ENCODE measurements around the gene LHX6. TPM values are rescaled to one million over a fixed set of nuclear protein-coding genes. Genes with fewer than 3 reads are reported as not detected.

The LHX6 gene
- total RNA-seq, 2 experiments from 2014 or later = not detected

DNA sequence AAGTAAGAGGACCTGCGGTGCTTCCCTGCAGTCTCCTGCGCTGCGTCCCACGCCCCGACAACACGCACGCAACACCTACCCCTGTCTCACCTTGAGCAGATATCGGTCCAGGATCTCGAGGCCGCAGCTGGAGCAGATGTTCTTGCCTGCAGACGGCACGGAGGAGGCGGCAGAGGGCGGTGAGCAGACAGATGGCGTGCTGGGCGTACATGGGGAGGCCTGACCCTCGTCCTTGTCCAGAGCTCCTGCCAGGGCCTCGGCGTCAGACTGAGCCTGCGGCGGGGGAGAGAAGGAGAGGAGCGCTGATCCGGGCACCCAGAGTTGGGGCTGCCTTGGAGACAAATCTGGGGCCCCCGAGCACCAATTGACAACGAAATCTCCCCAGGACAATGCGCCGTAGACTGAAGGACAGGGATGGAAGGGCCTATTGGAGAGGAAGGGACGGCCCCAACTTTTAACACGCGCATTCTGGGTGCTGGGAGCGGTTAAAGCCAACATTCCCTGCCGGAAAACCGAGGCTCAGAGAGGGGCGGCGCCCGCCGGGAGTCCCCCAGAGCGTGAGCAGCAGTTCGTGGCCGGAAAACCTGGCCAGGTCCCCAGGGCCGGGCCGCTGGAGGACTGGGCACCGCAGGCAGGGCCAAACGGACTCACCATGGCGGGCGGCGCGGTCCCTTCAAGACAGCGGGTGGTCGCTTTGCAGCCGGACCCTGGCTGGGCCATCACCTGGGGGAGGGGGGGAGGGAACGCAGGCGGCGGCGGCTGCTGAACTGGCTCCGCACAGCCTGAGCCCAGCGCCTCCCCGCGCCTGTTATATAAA, 1.8 kb downstream of the LHX6 start:
- DNase-seq = no peak
- Mint-ChIP-seq H3K27me3 (peaks cover 44% of the 10 kb centered on the region), H3K4me1 (peaks cover 6% of the 10 kb centered on the region), H3K4me3 (no peak overlapping the region), H3K9me3 (no peaks in the 10 kb centered on the region), H3K27ac (no peak overlapping the region), H3K36me3 (no peaks in the 10 kb centered on the region)
- no peak for ATAC-seq (ENCODE audit: low read depth)
- POLR2A ChIA-PET = interaction anchor here (0.6 kb wide), 1 partner anchor 20 kb away, joined by 6 read pairs; no protein-coding TSS in a partner anchor

DNA sequence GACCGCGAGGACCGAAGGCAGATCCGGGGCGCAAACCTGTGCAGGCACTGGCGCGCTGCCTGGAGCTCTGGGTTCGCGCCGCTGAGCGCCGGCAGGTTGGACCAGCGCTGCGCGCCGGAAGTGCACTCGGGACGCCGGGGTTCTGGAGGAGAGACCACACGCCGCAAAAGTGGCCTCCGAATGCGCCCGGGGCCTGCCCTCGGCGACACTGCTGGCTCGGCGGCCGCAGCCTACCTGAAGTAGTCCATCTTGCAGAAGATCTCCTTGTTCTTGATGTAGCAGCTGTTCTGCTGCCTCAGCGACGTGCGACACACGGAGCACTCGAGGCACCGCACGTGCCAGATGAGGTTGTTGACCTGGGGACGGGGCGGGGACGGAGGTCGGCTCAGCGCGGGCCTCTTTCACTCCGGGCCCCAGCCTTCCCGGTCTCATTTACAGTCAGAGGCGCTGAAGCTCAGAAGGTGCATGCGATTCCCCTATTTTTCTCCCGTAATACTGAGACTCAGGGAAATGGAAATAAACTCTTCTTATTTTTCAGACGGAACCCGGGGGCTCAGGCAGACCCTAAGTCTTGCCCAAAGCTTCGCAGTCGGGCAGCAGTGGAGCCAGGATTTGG, 2.5 kb downstream of the LHX6 start:
- POLR2A ChIA-PET = interaction anchor here (0.6 kb wide), 1 partner anchor 21 kb away, joined by 6 read pairs; no protein-coding TSS in a partner anchor
- H3K4me1 Mint-ChIP-seq = peaks cover 6% of the 10 kb centered on the region
- H3K4me3 Mint-ChIP-seq = no peak overlapping the region
- H3K36me3 Mint-ChIP-seq = no peaks in the 10 kb centered on the region
- H3K9me3 Mint-ChIP-seq = no peaks in the 10 kb centered on the region
- no peak for ATAC-seq (ENCODE audit: low read depth)
- no peak overlapping the region for H3K27ac Mint-ChIP-seq
- H3K27me3 Mint-ChIP-seq = peaks cover 51% of the 10 kb centered on the region
- DNase-seq = no peak

DNA sequence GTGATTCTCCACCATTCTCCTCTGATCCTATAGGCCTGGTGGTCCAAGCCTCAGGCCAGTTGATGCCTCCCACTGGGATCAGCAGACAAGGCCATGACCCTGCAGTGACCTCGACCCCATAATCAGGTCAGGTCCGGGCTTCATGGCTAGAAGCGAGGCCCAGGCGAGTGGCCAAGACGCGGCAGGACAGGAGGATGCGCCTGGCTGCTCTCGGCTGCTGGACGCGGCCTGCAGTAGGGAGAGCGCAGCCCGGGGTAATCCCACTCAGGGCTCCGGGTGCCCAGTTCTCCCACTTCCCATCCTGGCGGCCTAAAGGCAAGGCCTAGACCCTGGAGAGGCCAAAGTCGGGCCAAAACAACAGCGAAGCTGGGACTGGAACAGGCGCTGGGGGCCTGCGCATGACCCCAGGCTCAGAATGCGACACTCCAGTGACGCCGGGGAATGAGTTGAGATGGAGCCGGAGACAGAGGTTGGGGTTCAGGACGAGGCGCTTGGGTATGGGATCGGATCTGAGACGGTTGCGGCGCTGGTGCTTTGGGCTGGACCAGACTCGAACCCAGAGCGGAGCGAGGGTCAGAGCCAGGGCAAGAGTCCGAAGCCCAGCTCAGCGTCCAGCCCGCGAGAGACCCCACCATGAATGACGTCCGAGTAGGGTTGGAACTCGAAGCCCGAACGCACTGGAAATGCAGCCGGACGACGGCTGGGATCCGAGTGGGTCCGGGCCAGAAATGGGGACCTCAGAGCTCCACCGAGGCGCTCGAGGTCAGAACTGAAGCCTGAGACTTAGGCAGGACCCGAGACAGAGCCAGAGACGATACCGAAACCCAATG, 3.2 kb downstream of the LHX6 start:
- POLR2A ChIA-PET = no interaction called here
- ATAC-seq (ENCODE audit: low read depth) (no peak), DNase-seq (no peak)
- no peak overlapping the region for H3K4me3 Mint-ChIP-seq
- H3K9me3 Mint-ChIP-seq = no peaks in the 10 kb centered on the region
- H3K36me3 Mint-ChIP-seq = no peaks in the 10 kb centered on the region
- H3K27me3 Mint-ChIP-seq = peaks cover 57% of the 10 kb centered on the region
- H3K27ac Mint-ChIP-seq = no peak overlapping the region
- peaks cover 6% of the 10 kb centered on the region for H3K4me1 Mint-ChIP-seq

DNA sequence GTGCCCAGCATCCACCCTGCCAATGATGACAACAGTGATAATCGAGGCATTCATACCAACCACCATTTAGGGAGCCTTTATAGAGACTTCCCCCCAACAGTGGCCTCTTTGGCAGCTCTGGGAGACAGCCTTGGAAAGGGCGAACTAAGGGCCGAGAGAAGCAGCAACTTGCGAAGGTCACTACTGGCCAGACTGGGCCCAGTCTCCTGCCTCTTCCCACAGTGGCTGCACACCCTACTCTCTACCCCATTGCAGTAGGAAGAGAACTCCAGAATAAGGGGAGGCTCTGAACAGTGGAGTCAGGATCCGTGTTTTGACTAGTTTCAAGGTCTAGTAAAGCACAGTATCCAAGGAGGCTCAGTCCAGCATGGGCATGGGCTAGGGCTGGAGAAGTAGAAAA, 5.3 kb downstream of the LHX6 start:
- H3K27ac Mint-ChIP-seq = no peak overlapping the region
- H3K4me3 Mint-ChIP-seq = no peak overlapping the region
- H3K9me3 Mint-ChIP-seq = no peaks in the 10 kb centered on the region
- ATAC-seq (ENCODE audit: low read depth) (no peak), DNase-seq (no peak)
- peaks cover 14% of the 10 kb centered on the region for H3K4me1 Mint-ChIP-seq
- peaks cover 78% of the 10 kb centered on the region for H3K27me3 Mint-ChIP-seq
- POLR2A ChIA-PET = no interaction called here
- H3K36me3 Mint-ChIP-seq = no peaks in the 10 kb centered on the region

DNA sequence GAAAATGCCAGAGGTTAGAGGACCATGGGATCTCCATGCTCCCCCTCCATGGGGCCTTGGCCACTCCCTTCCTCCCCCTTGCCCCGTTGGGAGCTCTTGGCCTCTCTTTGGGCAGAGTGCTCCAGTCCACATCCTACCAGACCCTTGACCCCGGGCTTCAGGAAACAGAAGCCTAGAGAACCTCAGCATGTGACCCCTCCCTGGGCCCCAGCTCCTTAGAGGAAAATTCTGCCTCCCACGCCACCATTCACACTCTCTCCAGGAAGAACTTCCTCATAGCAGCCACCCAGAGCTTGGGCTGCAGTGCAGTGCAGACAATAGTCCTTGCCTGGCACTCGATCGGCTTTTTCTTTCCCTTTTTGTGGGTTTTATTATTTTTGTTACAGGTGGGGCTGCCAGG, 6.0 kb downstream of the LHX6 start:
- no peaks in the 10 kb centered on the region for H3K9me3 Mint-ChIP-seq
- no peak for ATAC-seq (ENCODE audit: low read depth)
- no peaks in the 10 kb centered on the region for H3K36me3 Mint-ChIP-seq
- POLR2A ChIA-PET = no interaction called here
- peaks cover 20% of the 10 kb centered on the region for H3K4me1 Mint-ChIP-seq
- no peak for DNase-seq
- H3K27me3 Mint-ChIP-seq = peaks cover 83% of the 10 kb centered on the region
- no peak overlapping the region for H3K27ac Mint-ChIP-seq
- no peak overlapping the region for H3K4me3 Mint-ChIP-seq

DNA sequence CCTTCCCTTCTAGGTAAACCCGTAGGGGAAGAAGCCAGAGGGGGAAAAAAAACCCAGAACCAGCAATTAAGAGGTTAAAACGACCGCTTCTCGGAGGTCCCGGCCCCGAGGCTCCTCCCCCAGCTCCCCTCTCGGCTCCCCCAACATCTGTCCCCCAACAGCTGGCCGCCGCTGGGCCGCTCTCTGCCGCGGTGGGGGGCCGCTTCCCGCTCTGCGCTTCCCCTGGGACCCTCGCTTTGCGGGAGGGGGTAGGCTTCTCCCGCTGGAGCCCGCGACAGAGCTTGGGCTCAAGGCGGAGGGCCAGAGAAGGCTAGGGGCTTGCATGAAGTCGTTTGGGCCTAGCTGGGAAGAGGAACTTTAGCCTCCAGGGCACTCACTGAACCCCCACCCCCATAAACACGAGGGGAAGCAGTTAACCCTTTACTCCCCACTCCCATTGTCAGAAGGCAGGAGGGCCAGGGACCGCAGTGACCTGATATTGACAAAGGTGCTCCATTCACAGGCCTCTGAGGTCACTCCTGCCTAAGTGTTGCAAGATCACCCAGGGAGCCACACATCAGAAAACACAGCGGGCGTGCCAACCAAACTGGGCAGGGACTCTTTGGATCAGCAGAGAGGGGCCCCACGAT, 7.5 kb downstream of the LHX6 start:
- Mint-ChIP-seq H3K36me3 (no peaks in the 10 kb centered on the region), H3K4me3 (no peak overlapping the region), H3K27ac (no peak overlapping the region), H3K9me3 (no peaks in the 10 kb centered on the region), H3K4me1 (peaks cover 20% of the 10 kb centered on the region), H3K27me3 (peaks cover 83% of the 10 kb centered on the region)
- POLR2A ChIA-PET = no interaction called here
- ATAC-seq (ENCODE audit: low read depth) (no peak), DNase-seq (no peak)

DNA sequence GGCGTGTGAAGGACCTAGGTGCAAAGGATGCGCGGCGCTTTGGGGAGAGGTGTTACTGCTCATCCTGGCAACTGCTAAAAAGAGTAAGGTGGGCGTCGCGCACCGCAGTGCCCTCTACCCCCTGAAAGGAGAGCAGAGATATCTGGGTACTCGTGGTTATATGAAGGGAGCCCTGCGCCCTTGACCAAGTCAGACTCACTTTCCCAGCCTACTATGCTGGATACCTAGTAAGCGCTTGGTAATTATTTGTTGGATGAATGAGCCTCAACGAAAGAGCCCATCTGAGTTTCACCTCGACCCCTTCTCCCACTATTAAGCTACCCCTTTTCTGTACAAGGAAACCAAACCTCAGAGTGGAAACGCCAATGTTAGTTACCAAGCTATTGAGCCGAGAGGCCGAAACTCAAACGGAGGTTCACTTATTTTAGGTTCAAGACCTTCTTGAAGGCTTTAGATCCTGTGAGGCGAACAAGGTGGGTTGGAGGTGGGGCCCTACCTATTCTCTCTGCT, 8.0 kb downstream of the LHX6 start:
- ATAC-seq (ENCODE audit: low read depth) (no peak), DNase-seq (no peak)
- Mint-ChIP-seq H3K27ac (no peak overlapping the region), H3K27me3 (peaks cover 85% of the 10 kb centered on the region), H3K9me3 (no peaks in the 10 kb centered on the region), H3K36me3 (no peaks in the 10 kb centered on the region), H3K4me1 (peaks cover 20% of the 10 kb centered on the region), H3K4me3 (no peak overlapping the region)
- POLR2A ChIA-PET = no interaction called here

DNA sequence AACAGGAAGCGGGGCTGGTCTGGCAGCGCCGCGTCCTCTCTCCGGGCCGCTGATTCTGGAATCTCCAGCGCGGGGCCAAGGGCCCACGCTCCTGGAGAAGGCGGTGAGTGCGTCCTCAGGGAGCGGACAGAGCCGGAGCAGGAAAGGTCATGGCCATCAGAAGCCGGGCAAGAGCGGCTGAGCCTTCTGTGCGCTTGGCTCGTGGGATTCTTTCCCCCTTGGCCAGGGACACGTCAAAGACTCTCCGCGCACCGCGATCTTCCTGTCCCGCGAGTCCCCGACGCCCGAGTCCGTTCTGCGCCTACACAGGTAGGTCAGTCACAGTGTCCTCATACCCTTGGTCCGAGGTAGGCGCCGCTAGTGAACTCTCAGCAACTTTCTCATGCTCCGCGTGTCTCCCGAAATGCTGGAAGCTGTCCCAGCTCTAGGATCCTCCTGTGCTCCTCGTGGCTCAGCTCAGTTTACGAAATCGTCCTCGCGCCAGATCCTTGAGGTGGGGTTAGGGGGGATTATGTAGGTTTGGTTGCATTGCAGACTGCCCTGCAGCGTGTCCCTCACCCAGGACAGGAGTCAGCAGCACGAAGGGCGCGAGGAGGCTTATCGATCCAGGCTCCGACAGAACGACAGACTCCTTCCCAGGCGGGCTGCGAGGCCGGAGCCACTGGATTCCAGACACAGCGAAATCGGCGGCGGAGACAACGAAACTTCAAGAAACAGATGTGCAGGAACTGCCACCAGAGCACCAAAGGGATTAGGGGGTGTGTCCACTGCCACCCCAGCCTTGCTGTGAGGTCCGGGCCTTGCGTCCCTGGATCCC, 8.7 kb downstream of the LHX6 start:
- H3K36me3 Mint-ChIP-seq = no peaks in the 10 kb centered on the region
- no peak for ATAC-seq (ENCODE audit: low read depth)
- no peaks in the 10 kb centered on the region for H3K9me3 Mint-ChIP-seq
- POLR2A ChIA-PET = no interaction called here
- H3K4me3 Mint-ChIP-seq = no peak overlapping the region
- peaks cover 87% of the 10 kb centered on the region for H3K27me3 Mint-ChIP-seq
- peaks cover 20% of the 10 kb centered on the region for H3K4me1 Mint-ChIP-seq
- no peak for DNase-seq
- H3K27ac Mint-ChIP-seq = no peak overlapping the region

DNA sequence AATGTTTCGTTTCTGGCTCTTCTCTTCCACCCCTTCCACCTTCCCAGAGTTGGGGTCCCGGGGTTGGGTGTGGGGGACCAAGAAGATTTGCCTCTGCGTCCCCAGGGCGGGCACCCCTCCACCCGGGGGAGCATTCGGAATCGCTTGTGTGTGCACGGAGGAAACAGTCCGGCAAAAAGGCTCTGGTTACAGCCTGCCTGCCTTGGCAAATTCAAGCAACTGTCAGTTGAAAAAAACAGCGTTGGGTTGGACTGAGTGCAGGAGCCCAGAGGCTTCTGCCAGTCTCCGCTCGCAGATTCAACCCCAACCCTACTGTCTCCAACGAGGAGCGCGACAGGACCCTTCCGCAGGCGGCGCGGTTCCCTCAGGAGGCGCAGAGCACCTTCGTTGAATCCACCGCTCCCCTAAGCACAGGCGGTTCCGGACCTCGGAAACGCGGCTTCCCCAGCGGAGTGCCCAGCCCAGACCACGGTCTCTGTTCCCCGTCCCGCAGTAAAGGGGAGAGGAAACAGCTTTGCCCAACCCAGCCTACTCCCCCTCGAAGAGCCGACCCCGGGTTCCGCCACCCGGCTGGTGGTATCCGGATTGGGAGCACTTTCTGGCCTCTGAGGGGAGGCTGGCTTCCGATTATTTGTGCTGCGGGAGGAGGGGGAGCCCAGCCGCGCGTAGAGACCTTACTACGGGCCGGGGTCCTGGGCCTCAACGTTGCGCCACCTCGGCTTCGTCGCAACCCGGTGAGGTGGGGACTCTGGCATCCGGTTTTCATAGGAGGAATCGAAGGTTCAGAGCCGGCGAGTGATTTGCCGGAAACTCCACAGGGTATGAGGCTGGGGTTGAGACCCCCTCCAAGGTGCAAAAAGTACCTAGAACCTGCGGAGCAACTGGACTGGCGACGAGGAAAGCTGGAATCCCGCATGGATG, 9.6 kb downstream of the LHX6 start:
- DNase-seq (peak; percentile 49), ATAC-seq (ENCODE audit: low read depth) (peak; percentile 37)
- Mint-ChIP-seq H3K27me3 (peaks cover 87% of the 10 kb centered on the region), H3K27ac (no peak overlapping the region), H3K36me3 (no peaks in the 10 kb centered on the region), H3K4me3 (peak overlapping the region; percentile 48), H3K4me1 (peaks cover 19% of the 10 kb centered on the region), H3K9me3 (no peaks in the 10 kb centered on the region)
- POLR2A ChIA-PET = no interaction called here

DNA sequence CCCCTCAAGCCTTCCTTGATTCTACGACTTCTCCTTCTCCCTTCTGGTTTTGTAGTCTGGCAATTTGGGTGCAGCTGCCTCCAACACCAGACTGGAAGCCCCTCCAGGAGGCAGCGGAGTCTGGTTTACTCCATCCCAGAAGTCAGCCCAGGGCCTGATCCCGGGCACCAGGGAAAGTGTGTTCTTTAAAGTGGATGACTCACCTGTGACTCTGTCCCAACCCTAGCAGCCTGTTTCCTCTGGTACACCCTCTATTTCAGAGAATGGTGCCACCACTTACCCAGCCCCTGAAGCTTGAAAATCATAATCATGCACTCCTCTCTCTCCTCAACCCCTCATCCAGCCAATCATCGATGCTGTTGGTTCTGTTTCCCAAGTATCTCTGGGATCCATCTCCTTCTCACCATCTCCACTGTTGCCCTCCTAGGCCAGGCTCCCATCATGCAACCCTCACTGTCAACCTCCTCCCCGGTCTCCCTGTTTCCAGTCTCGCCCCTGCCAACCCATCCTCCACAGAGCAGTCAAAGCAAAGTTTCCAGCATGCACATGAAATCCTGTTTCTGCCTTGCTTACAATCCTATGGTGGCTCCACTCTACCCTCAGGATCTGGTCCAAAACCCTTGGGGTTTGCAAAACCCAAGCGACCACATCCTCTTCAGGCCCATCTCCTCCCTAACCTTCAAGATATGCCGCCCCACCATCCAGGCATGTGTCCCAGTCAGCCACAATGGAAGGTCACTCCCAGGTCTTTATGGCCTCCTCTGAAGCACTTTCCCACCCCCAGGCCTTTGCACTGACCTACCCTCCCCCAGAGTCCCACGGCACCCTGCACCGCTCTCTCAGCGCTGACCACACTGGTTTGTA, 10.5 kb downstream of the LHX6 start:
- no peak overlapping the region for H3K27ac Mint-ChIP-seq
- ATAC-seq (ENCODE audit: low read depth) (peak; percentile 24), DNase-seq (no peak)
- H3K36me3 Mint-ChIP-seq = no peaks in the 10 kb centered on the region
- peaks cover 89% of the 10 kb centered on the region for H3K27me3 Mint-ChIP-seq
- no peaks in the 10 kb centered on the region for H3K9me3 Mint-ChIP-seq
- peaks cover 19% of the 10 kb centered on the region for H3K4me1 Mint-ChIP-seq
- H3K4me3 Mint-ChIP-seq = peak overlapping the region; percentile 48
- POLR2A ChIA-PET = interaction anchor here (0.6 kb wide), 1 partner anchor 40 kb away, joined by 3 read pairs; no protein-coding TSS in a partner anchor

DNA sequence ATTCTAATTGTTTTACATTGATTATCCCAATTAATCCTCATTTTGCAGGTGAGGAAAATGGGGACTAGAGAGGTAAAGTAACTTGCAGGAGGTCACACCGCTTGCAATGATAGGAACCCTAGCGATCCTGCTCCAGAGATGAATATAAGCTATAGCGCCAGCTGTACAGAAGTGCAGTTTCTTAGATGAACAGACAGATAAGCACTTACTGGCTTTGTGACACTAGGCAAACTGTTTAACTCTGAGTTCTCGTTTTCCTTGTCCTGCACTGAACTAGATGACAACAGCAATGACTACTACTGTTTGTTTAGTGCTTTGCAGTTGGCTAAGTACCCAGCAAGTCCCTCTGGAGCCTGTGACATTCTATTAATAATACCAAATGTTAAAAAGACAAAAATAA, 11.1 kb downstream of the LHX6 start:
- Mint-ChIP-seq H3K27ac (no peak overlapping the region), H3K36me3 (no peaks in the 10 kb centered on the region), H3K4me1 (peaks cover 18% of the 10 kb centered on the region), H3K9me3 (no peaks in the 10 kb centered on the region), H3K27me3 (peaks cover 91% of the 10 kb centered on the region), H3K4me3 (no peak overlapping the region)
- ATAC-seq (ENCODE audit: low read depth) = no peak
- POLR2A ChIA-PET = no interaction called here
- DNase-seq = no peak

Measured in activated naive CD8-positive, alpha-beta T cell treated with anti-CD3 and anti-CD28 coated beads, Interleukin-2, amount 10 ng/mL, durations not matched to agents 7 days and 5 days (primary cell).